Mesenteric fat pad (tissue), 1 donor: Measurements from ENCODE around the gene SLC36A1. TPM values are rescaled to one million over a fixed set of nuclear protein-coding genes. Genes with fewer than 3 reads are reported as not detected.

Experiments used
- DNase-seq: peaks from one replicate; pipeline ENCODE4 v3.0.0-alpha.2; 2020; ENCODE audit warnings: low spot score
- total RNA-seq: library from RNA; stranded (reverse); fragmentation: NEBNext Ultra II Directional; extraction: Animal tissue kit (Norgen Biotek cat#: 25700); gene quantifications from one replicate; pipeline ENCODE4 v1.2.1, GENCODE V29; 2021
- donor health status: DM: yes; HTN: yes; CAD: no.

SLC36A1 gene
- total RNA-seq, 1 donor from 2014 or later: 23.3 TPM

DNA sequence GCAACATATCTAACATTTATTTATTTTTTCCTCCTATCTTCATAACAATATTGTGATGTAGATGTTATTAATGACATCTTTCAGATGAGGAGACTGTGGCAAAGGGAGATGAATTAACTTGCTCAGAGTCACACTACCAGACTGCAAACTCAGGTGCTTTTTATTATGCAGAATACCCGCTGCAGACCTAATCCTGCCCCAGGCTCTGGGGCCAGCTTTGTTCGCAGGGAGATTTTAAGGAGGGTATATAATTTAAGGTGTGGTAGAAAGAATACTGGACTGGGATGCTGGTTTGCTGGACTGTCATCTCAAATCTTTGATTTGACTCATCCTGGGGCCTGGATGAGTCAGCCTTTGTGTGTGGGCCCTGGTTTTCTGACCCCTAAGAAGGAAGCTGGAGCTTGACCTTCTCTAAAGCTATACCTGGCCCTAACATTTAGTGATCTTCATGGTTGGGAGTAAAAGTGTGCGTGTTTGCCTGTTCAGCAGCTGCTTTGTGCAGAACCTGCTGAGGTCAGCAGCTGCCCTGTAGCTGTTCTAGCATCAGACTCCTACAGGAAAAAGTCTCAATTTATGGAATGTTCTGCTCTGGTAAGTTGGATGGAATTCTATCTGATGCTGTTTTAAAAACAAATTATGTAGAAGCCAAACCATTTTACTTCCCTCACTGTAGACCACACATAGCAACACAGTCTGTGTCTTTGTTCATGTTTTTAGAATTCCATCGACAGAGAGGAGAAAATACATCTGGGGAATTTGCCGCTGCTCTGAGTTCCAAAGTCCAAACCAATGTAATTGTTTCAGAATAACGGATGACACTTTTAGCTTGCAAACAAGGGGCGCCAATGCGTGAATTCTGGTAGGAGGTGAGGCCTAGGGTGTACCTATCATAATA, 4.5 kb downstream of the SLC36A1 start:
- no peak for DNase-seq

DNA sequence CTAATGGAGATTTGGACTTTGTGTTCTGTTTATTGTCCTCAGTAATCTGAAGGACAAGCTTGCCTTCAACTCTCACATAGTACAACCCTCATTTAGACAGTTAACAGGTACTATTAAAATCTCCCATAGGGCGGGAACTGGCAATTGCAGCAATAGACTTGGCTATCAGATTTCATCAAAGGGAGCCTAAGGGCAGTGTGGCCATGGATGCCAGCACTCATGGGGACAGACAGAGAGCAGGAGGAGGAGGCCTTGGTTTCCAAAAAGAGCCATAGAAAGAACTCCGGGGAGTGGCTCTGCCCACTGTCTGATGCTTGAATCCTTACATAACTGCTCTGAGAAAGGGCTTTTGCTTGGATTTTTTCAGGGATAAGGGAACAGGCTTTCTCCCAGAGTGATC, 6.8 kb downstream of the SLC36A1 start:
- no peak for DNase-seq

DNA sequence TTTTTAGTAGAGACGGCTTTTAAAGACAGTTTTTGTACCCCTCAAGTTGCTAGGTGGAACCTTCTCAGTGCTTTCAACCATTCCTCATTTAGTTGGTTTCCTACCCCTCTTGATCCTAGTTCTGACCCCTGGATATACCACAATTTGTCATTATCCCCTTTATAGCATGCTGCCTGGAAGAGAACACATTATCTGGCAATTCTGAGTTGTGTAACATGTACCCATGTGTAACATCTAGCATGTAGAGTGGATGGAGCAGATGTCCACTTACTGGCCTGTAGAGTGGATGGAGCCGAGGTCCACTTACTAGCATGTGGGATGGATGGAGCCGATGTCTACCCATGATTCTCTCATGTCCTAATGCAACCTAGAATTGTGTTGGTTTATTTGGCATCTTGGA, 7.5 kb downstream of the SLC36A1 start:
- DNase-seq: no peak

DNA sequence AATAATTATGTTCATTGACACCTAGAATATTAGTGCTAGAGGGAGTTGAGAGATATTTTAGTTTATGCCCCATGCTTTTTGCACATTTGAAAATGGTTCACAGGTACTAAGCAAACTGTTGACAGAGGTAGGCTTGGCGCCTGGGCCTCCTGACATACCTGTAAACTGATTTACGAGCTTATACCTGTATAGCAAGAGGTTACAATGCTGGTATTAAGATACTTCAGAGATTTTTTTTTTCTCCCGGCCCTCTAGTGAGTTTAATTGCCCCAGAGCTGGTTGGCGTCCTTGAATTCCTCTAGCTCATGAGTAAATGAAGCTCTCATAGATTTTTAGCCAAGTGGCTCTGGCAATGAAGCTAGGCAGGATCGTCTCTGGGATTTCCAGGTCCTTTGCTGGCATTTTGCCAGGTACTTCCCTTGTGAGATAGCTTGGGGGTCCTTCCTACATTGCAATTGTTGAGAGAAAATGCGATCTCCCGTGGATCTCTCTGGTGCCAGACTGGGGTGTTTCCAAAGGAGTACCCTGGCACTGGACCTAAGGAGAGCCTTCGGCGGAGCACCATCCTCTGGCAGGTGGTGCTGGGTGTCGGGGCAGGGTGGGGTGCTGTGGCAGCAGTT, 9.0 kb downstream of the SLC36A1 start:
- no peak for DNase-seq

DNA sequence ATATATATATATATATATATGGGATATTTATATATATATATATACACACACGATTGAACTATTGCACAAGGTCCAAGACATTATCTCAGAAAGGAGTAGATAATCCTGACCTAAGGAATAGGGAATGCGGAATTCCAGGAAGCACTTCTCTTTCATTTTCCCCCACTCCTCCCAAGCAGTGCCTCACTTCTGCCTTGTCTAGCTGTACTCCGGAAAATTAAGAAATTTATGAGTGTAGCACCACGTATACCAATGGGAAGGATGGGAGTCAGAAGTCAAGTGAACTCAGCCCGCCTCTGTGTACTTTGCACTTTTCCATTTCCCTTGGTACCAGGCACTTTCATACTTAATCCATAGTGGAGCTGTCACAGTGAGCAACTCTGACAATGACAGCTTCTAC, 10.9 kb downstream of the SLC36A1 start:
- DNase-seq: no peak

DNA sequence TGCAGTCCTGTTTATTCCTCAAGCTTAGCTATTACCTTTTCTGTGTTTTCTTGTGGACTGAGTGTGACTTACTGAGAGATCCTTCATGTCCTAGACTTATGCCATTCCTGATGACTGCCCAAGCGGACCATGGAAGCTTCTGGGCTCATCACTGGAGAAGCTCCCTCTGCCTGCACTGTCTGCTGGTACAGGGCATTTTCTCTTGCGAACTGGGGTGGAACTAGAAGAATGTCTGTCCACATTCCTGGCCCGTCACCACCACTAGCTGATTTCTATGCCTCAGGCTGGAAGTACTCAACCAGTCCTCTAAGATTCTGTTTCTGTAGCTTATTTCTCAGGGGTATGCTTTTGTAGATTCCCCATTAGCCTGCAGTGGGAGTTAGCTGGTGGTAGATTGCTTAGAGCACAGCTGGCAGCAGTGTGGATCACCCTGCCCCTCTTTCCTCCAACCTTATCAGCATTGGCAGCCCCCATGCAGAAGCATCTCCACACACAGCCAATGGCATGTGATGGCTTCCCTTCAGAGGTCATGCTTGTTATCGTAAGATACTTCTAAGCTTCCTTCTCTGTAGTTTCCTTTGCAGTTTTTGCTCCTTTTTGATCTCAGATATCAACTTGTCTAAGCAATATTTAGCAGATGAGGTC, 12.4 kb downstream of the SLC36A1 start:
- DNase-seq: no peak

- no peak for DNase-seq
Observed at GRCh38 chr5:151461312-151461711, 13.9 kb downstream of the SLC36A1 start.

DNA sequence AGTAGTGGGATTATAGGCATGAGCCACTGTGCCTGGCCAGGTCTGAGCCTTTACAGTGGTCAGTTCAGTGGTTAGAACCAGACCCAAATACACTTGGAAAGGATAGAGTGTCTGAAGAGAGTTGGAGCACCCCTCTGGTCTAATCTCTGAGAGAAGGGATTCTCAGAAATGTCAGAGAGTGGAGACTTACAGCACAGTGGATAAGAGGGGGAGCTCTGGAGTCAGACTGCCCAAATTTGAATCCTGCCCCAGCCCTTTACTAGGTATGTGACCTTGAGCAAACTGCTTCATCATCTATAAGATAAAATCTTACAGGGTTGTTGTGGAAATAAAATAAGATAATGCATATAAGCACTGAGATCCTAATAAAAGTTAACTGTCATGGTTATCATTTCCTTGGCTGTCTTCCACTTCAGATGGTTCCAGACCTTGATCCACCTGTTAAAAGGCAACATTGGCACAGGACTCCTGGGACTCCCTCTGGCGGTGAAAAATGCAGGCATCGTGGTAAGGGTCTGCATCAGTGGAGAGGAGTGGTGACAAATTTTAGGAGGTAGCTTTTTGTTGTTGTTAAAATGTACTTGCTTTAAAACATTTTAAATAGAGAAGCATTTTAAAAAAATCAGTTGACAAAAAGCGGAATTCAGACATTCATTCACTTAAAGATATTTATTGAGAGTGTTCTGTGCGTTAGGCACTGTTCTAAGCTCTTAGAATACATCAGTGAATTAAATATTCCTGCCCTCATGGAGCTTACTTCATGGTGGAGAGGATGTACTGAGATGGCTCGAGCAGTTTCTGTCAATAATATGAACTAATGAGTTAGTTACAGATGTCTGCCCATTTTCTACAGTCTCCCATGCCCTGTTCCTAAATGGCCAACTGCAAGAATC, 16.0 kb downstream of the SLC36A1 start:
- no peak for DNase-seq

GRCh38 chr5:151464101-151464500, 16.7 kb downstream of the SLC36A1 start:
- DNase-seq: no peak

DNA sequence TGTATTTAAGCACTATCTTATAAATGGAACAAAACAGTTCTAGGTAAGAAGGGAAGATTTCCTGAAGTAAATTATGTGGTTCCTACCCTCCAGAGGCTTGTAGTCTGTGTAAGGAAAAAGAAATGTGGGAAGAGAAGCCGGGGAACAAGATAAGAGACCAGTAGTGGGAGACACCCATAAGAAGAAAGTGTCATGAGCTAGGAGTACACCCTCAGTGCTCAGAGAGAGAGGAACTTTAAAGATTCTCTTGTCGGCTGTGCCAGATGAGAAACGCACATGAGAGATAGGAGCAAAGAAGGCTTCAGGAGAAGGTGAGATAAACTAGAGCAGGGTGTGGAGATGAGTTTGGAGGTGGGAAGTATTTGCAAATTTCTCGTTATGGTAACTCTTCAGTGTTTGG, 18.1 kb downstream of the SLC36A1 start:
- no peak for DNase-seq

DNA sequence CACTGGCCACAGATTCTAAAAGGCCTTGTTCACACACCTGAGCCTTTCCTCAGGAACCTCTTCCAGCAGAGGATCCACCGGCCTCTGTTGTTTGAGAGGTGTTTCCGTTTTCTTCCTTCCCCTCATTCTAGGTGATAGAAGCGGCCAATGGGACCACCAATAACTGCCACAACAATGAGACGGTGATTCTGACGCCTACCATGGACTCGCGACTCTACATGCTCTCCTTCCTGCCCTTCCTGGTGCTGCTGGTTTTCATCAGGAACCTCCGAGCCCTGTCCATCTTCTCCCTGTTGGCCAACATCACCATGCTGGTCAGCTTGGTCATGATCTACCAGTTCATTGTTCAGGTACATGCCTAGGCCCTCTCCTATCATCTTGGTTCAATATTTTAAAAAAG, 20.2 kb downstream of the SLC36A1 start:
- no peak for DNase-seq

- DNase-seq: no peak
Observed at GRCh38 chr5:151469386-151469785, 22.0 kb downstream of the SLC36A1 start.

GRCh38 chr5:151469992-151470391, 22.6 kb downstream of the SLC36A1 start:
- DNase-seq: no peak

- DNase-seq: no peak
Observed at GRCh38 chr5:151470439-151470838, 23.0 kb downstream of the SLC36A1 start.

DNA sequence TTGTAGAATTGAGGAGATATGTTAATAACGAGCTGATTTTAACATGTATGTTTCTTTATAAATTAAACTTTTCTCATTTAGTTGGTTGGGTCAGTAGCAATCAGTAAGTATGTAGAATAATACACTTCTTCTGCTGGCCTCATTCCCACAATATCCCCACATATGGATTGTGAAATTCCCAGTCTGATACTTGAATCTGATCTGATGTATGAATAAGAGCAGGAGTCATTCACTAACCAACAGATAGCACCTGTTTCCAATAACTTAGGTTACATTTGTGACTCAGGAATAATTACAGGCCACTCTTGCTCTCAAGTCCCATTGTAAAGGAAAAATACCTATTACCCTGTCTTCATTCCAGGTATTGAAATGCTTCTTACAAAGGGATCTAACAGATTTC, 23.9 kb downstream of the SLC36A1 start:
- no peak for DNase-seq

- DNase-seq: no peak
Observed at GRCh38 chr5:151474799-151475198, 27.4 kb downstream of the SLC36A1 start.

DNA sequence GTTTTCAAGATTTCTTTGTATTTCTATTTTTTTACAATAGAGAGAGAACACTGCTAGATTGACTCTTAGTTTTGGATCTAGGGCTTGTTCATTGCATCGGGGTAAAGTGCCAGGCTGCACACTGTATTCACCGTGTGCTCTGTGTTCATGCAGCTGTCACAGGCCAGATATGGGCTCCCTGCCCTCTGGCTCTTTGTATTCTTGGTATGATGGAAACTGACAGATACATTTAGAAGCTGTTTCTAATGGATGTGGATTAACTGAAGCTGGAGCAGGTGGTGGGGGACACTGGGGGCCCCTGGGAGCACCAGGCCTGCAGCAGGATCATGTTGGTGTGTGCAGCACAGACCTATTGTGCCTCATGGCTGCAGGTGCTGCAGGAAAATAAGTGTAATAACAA, 28.0 kb downstream of the SLC36A1 start:
- no peak for DNase-seq

- no peak for DNase-seq
Observed at GRCh38 chr5:151476016-151476415, 28.6 kb downstream of the SLC36A1 start.

DNA sequence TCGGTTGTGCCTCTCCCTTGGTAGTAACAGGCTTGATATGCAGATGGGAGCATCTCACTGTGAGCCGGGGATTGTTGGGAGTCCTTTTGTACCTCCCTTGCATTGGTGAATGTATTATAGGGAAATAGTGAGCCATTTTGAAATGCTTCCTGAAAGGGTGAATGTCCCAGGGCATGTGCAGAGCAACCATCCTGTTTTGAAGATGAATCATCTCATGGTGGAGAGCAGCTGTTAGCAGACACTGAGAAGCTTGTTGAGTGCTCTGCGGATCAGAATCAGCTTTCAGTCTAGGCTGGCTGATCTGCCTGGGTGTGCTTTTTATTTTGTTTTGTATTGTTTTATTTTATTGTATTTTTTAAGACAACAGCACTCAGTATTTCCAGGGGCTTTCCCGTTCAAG, 29.7 kb downstream of the SLC36A1 start:
- no peak for DNase-seq

GRCh38 chr5:151480384-151481293, 33.2 kb downstream of the SLC36A1 start:
- no peak for DNase-seq
